ENCODE data around the gene KLHDC9. TPM values are rescaled to one million over a fixed set of nuclear protein-coding genes. Genes with fewer than 3 reads are reported as not detected.
A peak's percentile ranks its signal among the peaks of the same experiment; 100 is the strongest.

Gene KLHDC9
- polyA plus RNA-seq, 2 of the 4 experiments (the other 2 are of a cell fraction), result 1.2 to 3.6 TPM

- WGBS (ENCODE audit: missing lambda C conversion rate), result 2% methylated on average over 42 of the region's 58 CpGs
- H3K4me1 ChIP-seq, result peaks cover 55% of the 10 kb centered on the region
- DNase-seq (ENCODE audit: low read depth in 1 of 2, low spot score in 1 of 2), result peak; percentile 85 to 88
These were observed 19.8 kb downstream of the KLHDC9 start, which contains the start of the genes NIT1 and PFDN2 for GRCh38 chr1:161117759-161118581. NIT1 (plus strand) TSS chr1:161118105; CDS start chr1:161118177, 72 bp downstream. PFDN2 (minus strand) TSS chr1:161118037; CDS start chr1:161118026, 11 bp downstream.

GRCh38 chr1:161119092-161119903 lies 21.1 kb downstream of the KLHDC9 start:
- H3K27ac ChIP-seq, result peak overlapping the region; percentile 87 to 97; a peak in 5 of 6 replicates
- POLR2A ChIA-PET, result no interaction called here
- CTCF ChIA-PET, result interaction anchor here (6.1 kb wide), 1 partner anchor 21 kb away, joined by 40 read pairs; the partner anchor contains the start of gene KLHDC9
- no peaks in the 10 kb centered on the region for H3K9me3 ChIP-seq
- DNase-seq (ENCODE audit: low read depth in 1 of 2, low spot score in 1 of 2) (peak; percentile 85 to 89), ATAC-seq (peak; percentile 77 to 81), FAIRE-seq (no peak)
- WGBS (ENCODE audit: missing lambda C conversion rate), result 69% methylated on average over 10 of the region's 10 CpGs
- peak overlapping the region; percentile 91 for H3K4me2 ChIP-seq
- H3K4me1 ChIP-seq, result peaks cover 42% of the 10 kb centered on the region
- peak overlapping the region; percentile 83; the same call in 2 of the 3 replicates for H3K4me3 ChIP-seq
- TF ChIP-seq ZSCAN20 (CRISPR knock-in tag; IDR thresholded peaks at IDR 0.05) (no peak), BHLHE40 (IDR thresholded peaks at IDR 0.05; ENCODE audit: low read depth, low read length) (no peak), MAFK (IDR thresholded peaks at IDR 0.05; ENCODE audit: partially characterized antibody) (no peak), PHF8 (IDR thresholded peaks at IDR 0.05; ENCODE audit: borderline replicate concordance, low read depth) (no peak), RAD21 (conservative IDR thresholded peaks at IDR 0.05 in 1 of 2, IDR thresholded peaks at IDR 0.05 in 1 of 2) (0 out of 5 replicates have a peak, but pooled peaks of 1 of the 2 experiments have one; percentile 9), POLR2AphosphoS2 (conservative IDR thresholded peaks at IDR 0.05; ENCODE audit: low read length) (no peak), FOXS1 (CRISPR knock-in tag; IDR thresholded peaks at IDR 0.05) (no peak), PBX3 (IDR thresholded peaks at IDR 0.05) (no peak), EHF (CRISPR knock-in tag; IDR thresholded peaks at IDR 0.05) (no peak), USF2 (IDR thresholded peaks at IDR 0.05) (no peak), CHD4 (IDR thresholded peaks at IDR 0.05; ENCODE audit: borderline replicate concordance) (no peak), TFCP2L1 (CRISPR knock-in tag; IDR thresholded peaks at IDR 0.05) (no peak), FOSB (CRISPR knock-in tag; IDR thresholded peaks at IDR 0.05) (peak; percentile 45; the same call in 1 of the 2 replicates), ELK1 (IDR thresholded peaks at IDR 0.05; ENCODE audit: low read depth, low read length) (no peak), TP53 (CRISPR knock-in tag; IDR thresholded peaks at IDR 0.05) (no peak), CBX2 (IDR thresholded peaks at IDR 0.05; ENCODE audit: borderline replicate concordance, low read depth) (no peak), KDM1A (IDR thresholded peaks at IDR 0.05; ENCODE audit: low read depth) (no peak)

More at GRCh38 chr1:161117759-161118581, 19.8 kb downstream of the KLHDC9 start, which contains the start of the genes NIT1 and PFDN2:
- ChIA-PET CTCF (interaction anchor here (0.6 to 6.1 kb wide), 6 partner anchors 12 to 127 kb away, joined by 3 to 40 read pairs (median 3); partner anchors contain the start of gene KLHDC9), POLR2A (interaction anchor here (0.6 to 1.6 kb wide), 8 partner anchors 10 to 98 kb away, joined by 3 to 18 read pairs (median 4); partner anchors contain the start of genes DEDD, KLHDC9 and UFC1)
- peak within 1 kb of the TSS; percentile 87 to 97 for H3K27ac ChIP-seq
- ATAC-seq (peak; percentile 83 to 88), FAIRE-seq (no peak)
- TF ChIP-seq ZC3H11A (IDR thresholded peaks at IDR 0.05), result no peak
- TF ChIP-seq BCL3 (IDR thresholded peaks at IDR 0.05), result 0 out of 3 replicates have a peak, but pooled peaks have one; percentile 55
- 0 out of 2 replicates have a peak, but pooled peaks have one; percentile 31 for TF ChIP-seq E2F6 (IDR thresholded peaks at IDR 0.05; ENCODE audit: borderline replicate concordance, low read depth)
- TF ChIP-seq MAX (IDR thresholded peaks at IDR 0.05), result peak; percentile 81
- TF ChIP-seq MYC (IDR thresholded peaks at IDR 0.05; ENCODE audit: borderline replicate concordance, low read length), result 0 out of 2 replicates have a peak, but pooled peaks have one; percentile 14
- peak; percentile 87 for TF ChIP-seq KDM5A (IDR thresholded peaks at IDR 0.05)
- TF ChIP-seq POLR2A (IDR thresholded peaks at IDR 0.05; ENCODE audit: low read length), result peak; percentile 93
- 0 out of 2 replicates have a peak, but pooled peaks have one; percentile 13 for TF ChIP-seq GATA3 (IDR thresholded peaks at IDR 0.05; ENCODE audit: borderline replicate concordance)
- peak; percentile 88; the same call in 1 of the 2 replicates for TF ChIP-seq PHF8 (IDR thresholded peaks at IDR 0.05; ENCODE audit: borderline replicate concordance, low read depth)
- no peak for TF ChIP-seq FOXS1 (CRISPR knock-in tag; IDR thresholded peaks at IDR 0.05)
- TF ChIP-seq JUN (IDR thresholded peaks at IDR 0.05), result peak; percentile 71 to 90; a peak in 4 of 5 replicates
- 0 out of 2 replicates have a peak, but pooled peaks have one; percentile 78 for TF ChIP-seq POLR2AphosphoS2 (conservative IDR thresholded peaks at IDR 0.05; ENCODE audit: low read length)
- no peak for TF ChIP-seq CHD2 (IDR thresholded peaks at IDR 0.05; ENCODE audit: low read length, partially characterized antibody)
- TF ChIP-seq MAZ (IDR thresholded peaks at IDR 0.05; ENCODE audit: borderline replicate concordance, low read depth, low read length), result 0 out of 2 replicates have a peak, but pooled peaks have one; percentile 18
- H3K4me3 ChIP-seq, result peak within 1 kb of the TSS; percentile 83
- peak within 1 kb of the TSS; percentile 91 for H3K4me2 ChIP-seq
- no peaks in the 10 kb centered on the region for H3K9me3 ChIP-seq

All from A549 (cell line).